Type B pancreatic cell (in vitro differentiated cells): Measurements from ENCODE around the gene CFAP221. TPM values are rescaled to one million over a fixed set of nuclear protein-coding genes. Genes with fewer than 3 reads are reported as not detected.
A peak's percentile ranks its signal among the peaks of the same experiment; 100 is the strongest.

ENCODE experiments used
- DNase-seq: peaks from one replicate; pipeline ENCODE4 v3.0.0; 2021; ENCODE audit warnings: mixed read lengths; ENCODE audit not compliant: unreplicated experiment; ENCODE audit errors: extremely low spot score
- H3K27ac Mint-ChIP-seq: 2 replicates; pipeline ENCODE4 v1.8.0; 2021; ENCODE audit warnings: mild to moderate bottlenecking, mixed read lengths
- H3K27me3 Mint-ChIP-seq: 2 replicates; pipeline ENCODE4 v1.8.0; 2021; ENCODE audit warnings: mixed read lengths
- H3K36me3 Mint-ChIP-seq: 2 replicates; pipeline ENCODE4 v1.8.0; 2021; ENCODE audit warnings: mixed read lengths
- H3K4me1 Mint-ChIP-seq: one replicate; pipeline ENCODE4 v1.8.0; 2021; ENCODE audit warnings: mixed read lengths; ENCODE audit not compliant: unreplicated experiment
- H3K4me3 Mint-ChIP-seq: 2 replicates; pipeline ENCODE4 v1.8.0; 2021; ENCODE audit warnings: mild to moderate bottlenecking, mixed read lengths
- H3K9me3 Mint-ChIP-seq: 2 replicates; pipeline ENCODE4 v1.8.0; 2021; ENCODE audit warnings: mixed read lengths
- CTCF ChIP-seq: fragments of 200-600 bp; sonication (generic); conservative IDR thresholded peaks from 2 replicates; pipeline ENCODE4 v1.5.0; 2021; ENCODE audit warnings: antibody characterized with exemption, mild to moderate bottlenecking
- total RNA-seq: library from RNA; stranded (reverse); gene quantifications from 2 replicates; pipeline ENCODE4 v1.2.1, GENCODE V29; 2021; ENCODE audit warnings: low replicate concordance

The CFAP221 gene
- total RNA-seq, 1 donor from 2014 or later, result 4.8 TPM

DNA sequence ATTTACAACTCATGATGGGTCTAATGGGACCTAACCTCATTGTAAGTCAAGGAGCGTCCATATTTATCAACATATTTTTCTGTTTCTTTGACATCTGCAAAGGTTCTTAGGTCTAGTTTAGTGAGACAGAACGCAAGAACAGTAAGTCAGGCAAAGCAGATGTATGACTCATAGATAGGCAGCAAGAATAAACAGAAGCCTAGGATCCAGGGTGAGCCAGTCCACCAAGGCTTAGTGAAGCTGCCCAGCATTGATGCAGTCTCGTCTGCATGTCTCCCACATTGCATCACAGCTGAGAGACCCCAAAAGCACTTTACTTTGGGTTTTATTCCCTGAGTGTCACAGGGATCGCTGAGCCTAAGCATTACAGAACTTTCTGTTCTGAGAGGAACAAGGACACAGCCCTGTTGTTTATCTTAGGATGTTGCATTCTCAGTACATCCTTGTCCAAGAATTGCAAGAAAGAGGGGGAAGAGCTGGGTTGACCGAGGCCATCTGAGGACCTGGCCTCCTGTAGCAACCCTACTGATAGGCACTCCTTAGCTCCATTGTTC, 105.2 kb downstream of the CFAP221 start:
- no peak for DNase-seq
- no peak overlapping the region for H3K4me3 Mint-ChIP-seq
- no peaks in the 10 kb centered on the region for H3K27me3 Mint-ChIP-seq
- no peaks in the 10 kb centered on the region for H3K9me3 Mint-ChIP-seq
- H3K36me3 Mint-ChIP-seq, result no peaks in the 10 kb centered on the region
- no peak overlapping the region for H3K27ac Mint-ChIP-seq
- H3K4me1 Mint-ChIP-seq, result peaks cover 8% of the 10 kb centered on the region
- no peak for TF ChIP-seq CTCF

DNA sequence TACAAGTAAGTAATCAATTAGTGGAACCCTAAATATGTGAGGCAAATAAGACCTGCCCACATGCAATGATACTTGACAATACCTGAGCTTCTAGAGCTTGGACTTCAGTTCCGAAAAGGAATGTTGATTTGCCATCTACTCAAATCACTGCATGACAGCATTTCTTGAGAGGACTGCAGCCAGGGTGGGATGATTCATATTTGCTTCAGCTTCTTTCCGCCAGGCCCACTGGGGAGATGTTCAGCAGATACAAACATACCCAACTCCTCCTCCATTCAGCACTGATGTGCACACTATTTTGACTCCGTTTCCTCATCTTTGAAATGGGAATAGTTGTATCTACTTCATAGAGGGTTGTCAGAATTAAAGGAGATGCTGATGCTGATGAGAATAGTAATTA, 106.0 kb downstream of the CFAP221 start:
- Mint-ChIP-seq H3K9me3 (no peaks in the 10 kb centered on the region), H3K4me3 (no peak overlapping the region), H3K4me1 (peaks cover 8% of the 10 kb centered on the region), H3K27ac (no peak overlapping the region), H3K27me3 (no peaks in the 10 kb centered on the region), H3K36me3 (no peaks in the 10 kb centered on the region)
- TF ChIP-seq CTCF, result no peak
- no peak for DNase-seq

DNA sequence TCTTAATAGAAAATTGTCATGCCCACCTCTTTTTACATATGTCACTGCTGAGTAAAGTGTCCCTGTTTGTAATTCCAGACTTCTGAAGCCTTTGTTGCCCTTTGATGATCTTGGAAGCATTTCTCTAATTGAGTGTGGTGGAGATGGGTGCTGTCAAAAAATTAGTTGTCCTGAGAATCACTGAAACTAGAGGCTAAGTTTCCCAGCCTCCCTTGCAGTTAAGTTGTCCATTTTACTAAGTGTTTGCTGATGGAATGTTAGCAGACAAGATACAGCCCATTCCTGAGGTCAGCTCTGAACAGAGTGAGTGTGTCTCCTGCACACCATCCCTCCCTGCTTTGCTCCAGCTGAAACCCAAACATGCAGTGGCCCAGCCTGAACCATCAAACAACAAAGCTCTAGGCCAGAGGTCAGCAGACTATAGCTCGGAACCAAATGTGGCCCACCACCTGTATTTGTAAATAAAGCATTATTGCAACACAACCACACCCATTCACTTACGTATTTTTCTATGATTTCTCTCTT, 106.7 kb downstream of the CFAP221 start:
- H3K9me3 Mint-ChIP-seq, result no peaks in the 10 kb centered on the region
- no peak for DNase-seq
- H3K27ac Mint-ChIP-seq, result no peak overlapping the region
- H3K4me1 Mint-ChIP-seq, result peaks cover 8% of the 10 kb centered on the region
- H3K4me3 Mint-ChIP-seq, result no peak overlapping the region
- TF ChIP-seq CTCF, result no peak
- no peaks in the 10 kb centered on the region for H3K27me3 Mint-ChIP-seq
- H3K36me3 Mint-ChIP-seq, result no peaks in the 10 kb centered on the region

DNA sequence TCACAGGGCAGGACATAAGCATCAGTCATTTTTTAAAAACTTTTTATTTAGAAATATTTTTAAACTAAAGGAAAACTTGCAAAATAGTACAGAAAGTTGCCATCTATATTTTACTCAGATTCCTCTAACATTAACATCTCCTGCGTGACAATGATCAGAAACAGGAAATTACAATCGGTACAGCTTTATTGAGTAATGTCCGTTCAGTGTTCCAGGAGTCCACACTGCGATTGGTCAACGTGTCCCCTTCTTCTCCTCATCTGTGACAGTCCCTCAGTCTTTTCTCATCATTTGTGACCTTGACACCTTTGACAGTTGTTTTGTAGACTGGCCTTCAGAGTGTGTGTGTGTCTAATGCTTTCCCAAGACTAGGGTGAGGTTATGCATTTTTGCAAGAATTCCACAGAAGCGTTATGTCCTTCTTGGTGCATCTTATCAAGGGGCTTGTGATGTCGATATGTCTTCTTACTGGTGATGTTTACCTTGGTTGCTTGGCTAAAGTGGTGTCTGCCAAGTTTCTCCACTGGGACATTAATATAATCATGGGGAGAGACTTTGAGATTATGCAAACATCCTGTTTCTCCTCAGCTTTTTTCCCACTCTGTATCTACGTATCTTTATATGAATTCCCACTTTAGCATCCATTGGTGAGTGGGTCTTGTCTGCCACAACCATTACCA, 113.4 kb downstream of the CFAP221 start:
- Mint-ChIP-seq H3K36me3 (no peaks in the 10 kb centered on the region), H3K27me3 (no peaks in the 10 kb centered on the region), H3K4me3 (no peak overlapping the region), H3K4me1 (peaks cover 4% of the 10 kb centered on the region), H3K27ac (no peak overlapping the region), H3K9me3 (peaks cover 4% of the 10 kb centered on the region)
- no peak for DNase-seq
- no peak for TF ChIP-seq CTCF

- H3K27ac Mint-ChIP-seq, result no peak overlapping the region
- H3K4me3 Mint-ChIP-seq, result no peak overlapping the region
- no peak for DNase-seq
- peaks cover 9% of the 10 kb centered on the region for H3K9me3 Mint-ChIP-seq
- no peaks in the 10 kb centered on the region for H3K36me3 Mint-ChIP-seq
- peak; percentile 91 for TF ChIP-seq CTCF
- H3K27me3 Mint-ChIP-seq, result no peaks in the 10 kb centered on the region
- peaks cover 4% of the 10 kb centered on the region for H3K4me1 Mint-ChIP-seq
Measured at GRCh38 chr2:119659601-119660342, 115.5 kb downstream of the CFAP221 start.
